Globus pallidus (tissue), 1 donor: ENCODE measurements around the gene CEACAM21.

ENCODE experiments used
- DNase-seq: peaks from one replicate; pipeline ENCODE4 v3.0.0-alpha.2; 2015; ENCODE audit warnings: low spot score

The CEACAM21 gene

DNA sequence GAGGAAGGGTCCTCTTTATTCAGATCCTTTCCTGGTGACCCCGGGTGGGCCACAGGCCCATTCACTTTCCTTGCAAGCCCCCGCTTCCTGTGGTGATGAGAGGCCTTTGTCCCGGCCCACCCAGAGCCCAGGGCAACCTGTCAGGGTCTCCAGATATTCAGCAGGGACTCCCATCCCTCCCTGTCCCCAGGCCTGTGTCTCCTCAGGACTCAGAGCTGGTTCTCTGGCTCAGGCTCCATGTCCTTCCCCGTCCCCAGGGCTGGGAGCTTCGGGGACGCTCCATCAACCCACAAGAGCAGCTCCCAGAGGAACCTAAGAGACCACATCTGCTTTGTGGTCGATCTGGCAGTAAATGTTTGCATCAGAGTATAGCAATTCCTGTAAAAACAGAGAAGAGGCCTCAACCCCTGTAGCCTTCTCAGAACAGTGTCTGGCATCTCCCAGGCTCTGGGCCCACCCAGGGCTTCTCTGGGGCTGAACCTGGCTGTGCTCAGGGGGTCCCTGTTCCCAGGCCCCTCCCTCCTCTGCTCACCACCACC is 43.1 kb downstream of the CEACAM21 start:
- no peak for DNase-seq

DNA sequence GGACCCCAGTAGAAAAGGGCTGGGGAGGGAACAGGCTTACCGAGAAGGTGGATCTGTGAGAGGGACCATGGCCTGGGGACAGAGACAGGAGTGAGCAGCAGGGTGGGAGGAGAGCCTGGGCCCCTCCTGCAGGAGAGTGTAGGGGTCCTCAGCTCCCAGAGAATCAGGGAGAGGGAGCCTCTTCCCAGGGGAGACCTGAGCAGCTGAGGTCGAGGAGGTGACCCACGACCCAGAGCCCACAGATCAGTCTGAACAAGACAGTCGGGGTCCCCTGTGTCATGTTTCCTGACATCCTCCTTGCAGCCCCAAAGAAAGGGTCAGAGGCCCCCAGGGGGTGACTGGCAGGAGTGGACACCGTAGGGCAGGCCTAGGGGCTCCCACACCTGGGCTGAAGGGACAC is 44.2 kb downstream of the CEACAM21 start:
- no peak for DNase-seq

DNA sequence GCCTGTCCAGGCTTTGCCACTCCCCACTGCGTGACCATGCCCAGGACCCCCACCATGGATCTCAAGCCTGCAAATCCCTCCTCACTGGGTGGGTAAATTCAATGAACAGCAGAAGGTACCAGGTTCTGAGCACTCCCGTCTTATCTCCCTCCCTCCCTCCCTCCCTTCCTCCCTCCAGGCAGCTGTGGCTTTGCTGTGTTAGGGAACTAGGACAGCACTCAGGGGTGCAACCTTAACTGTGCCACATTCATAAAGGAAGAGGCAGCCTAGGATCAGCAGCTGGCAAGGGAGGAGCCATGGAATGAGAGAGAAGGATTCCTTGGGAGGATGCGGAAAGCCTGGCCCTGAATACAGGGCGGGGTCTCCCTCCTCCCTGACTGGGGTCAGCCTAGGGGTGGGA is 45.3 kb downstream of the CEACAM21 start:
- DNase-seq = no peak

DNA sequence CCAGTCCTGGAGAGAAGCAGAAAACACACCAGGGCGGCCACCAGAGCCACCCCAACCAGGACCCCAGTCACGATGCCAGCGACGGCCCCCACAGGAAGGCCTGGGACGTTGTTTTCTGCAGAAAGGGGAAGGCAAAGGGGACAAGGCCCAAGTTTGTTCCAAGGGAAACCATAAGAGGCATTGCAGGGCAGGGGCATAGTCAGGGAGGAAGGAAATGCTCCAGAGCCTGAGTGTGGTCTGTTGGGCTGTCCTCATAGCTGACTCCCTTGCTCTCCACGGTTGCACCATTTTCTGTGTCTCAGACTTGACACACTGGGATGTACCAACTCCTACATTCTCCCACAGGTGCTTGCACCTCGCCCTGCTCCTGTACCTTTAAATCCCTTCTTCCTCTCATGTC is 45.7 kb downstream of the CEACAM21 start:
- DNase-seq = no peak

DNA sequence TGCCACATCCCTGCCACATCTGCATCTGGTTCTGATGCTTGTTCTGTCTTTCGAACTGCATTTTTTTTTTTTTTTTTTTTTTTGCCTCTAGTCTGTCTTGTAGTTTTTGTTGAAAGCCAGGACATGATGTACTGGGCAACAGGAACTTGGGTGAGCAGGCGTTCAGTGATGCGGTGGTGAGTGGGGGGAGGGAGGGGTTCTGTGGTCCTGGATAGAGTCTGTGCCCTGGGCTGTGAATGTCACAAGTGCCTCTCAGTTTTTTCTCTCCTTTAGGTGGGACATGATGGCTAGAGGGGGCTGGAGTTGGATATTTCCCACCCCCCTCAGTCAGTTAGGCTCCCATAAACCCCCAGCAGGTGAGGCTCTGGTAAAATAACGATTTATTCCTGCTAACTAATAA is 47.4 kb downstream of the CEACAM21 start:
- no peak for DNase-seq

DNA sequence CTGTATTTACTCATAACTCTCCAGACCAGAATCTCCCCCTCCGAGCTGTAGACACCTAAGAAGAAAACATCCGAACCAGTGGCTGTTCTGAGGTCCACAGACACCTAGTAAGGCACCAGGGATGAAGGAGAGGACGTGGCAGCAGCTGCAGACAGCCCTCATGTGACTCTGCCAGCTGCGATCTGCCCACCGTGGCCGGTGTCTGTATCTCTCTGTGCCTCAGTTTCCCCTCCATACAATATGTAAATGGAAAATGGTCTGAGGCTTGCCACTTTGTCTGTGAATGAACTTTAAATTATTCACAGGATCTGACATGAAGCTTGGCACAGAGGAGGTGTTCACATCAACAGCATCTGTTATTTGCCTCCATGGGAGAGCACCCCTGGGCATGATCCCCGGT is 48.5 kb downstream of the CEACAM21 start:
- no peak for DNase-seq

DNA sequence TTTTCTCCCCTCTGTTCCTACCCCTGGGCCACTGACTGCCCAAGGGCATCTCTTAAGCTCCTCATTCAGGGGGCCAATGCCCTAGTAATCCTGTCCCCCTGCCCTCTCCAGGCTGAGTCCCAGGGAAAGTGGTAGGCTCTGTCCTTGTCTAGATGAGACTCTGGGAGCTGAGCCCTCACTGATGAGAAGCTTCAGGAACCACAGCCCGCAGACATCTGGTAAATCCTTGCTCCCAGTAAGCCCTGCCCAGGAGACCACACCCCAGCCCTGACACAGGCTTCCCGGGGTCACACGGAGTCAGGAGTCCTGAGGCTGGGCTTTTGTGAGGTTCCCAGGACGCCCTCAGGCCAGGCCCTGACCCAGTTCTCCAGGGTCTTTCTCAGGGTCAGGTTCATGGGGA is 49.0 kb downstream of the CEACAM21 start:
- DNase-seq = no peak

DNA sequence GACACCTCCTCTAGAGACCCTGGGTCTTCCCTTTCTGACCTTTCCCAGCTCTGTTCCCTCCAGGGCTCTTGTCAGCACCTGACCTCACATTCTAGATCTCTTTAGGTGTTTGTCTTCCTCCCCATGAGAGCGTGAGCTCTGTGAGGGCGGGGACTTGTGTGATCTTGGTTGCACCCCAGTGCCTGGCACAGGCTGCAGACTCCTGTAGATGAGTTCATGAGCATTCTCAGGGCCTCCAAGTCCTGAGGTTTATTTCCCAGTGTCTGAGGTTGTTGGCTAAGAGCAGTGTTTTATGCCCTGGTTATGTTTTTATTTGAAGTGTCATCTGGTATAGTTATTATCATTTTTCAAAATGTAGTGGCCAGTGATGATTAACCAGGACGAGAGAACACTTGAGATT is 50.3 kb downstream of the CEACAM21 start:
- DNase-seq = no peak

DNA sequence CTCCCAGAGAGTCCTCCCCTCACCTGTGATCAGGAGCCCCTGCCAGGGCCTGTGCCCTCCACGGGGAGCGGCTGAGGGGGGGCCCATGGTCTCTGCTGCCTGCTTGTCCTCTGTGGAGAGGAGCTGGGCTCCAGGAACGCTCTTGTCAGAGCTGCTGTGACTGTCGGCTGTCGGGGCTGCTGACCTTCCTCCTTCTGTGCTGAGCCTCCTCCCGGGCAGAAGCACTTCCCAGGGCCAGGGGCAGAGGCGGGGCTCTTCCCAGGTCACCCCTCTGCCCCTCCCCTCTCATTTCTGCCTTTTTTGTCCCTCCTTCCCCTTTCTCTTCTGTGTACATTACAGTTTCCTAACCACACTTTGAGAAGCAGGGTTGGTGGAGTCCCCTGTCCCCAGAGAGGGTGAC is 50.9 kb downstream of the CEACAM21 start, which contains the start of gene CEACAM4:
CEACAM4 (minus strand) TSS at position 198 of the 400 bp plus-strand sequence; CDS start at position 87, 111 bp downstream.
- peak; percentile 14 for DNase-seq

DNA sequence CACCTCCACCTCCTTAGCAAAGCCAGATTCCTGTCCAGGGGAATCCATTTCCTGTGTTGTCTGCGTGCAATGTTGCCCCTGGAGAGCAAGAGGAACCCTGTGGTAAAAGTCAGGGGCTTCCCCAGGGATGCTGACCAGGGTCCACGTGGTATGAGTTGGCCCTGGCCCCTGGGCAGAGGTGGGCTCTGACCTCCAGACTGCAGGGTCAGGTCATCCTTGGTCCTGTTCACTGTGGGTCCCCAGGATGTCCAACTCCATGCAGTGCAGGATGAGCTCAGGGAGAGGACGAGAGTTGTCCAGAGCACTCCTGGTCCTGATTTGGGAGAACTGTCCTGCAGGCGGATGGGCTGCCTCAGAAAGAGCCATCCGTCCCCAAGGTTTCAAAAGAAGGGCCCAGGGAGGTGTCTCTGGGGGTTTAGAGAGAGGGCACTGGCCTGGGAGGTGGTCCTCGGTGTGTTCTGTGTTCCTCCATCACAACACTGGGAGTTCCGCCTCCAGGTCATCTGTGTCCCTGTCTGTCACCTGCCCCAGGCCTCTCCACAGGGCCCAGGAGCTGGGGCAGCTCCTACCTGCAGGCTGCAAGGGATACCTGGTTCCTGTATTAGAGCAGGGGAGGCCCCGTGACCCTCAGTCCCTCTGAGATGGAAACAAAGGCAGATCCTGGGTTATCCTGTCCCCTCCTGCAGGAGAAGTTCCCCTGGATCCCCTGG is 52.2 kb downstream of the CEACAM21 start:
- no peak for DNase-seq
